SU-DHL-6 (cell line): ENCODE measurements around the gene EFNB2.

Experiments
- H2AFZ ChIP-seq: fragments of 200-600 bp; sonication (generic); 2 replicates; pipeline ENCODE4 v1.6.1; 2014; ENCODE audit warnings: low read depth, mild to moderate bottlenecking, moderate library complexity, mixed read lengths, antibody characterized with exemption, low read length; ENCODE audit not compliant: severe bottlenecking
- H3F3A ChIP-seq: fragments of 200-600 bp; shearing (Covaris generic); 2 replicates; pipeline ENCODE4 v1.6.0; 2016; ENCODE audit warnings: antibody characterized with exemption, mild to moderate bottlenecking; ENCODE audit not compliant: insufficient read depth
- H3K27ac ChIP-seq: fragments of 200-600 bp; sonication (generic); 2 replicates; pipeline ENCODE4 v1.5.1; 2016; ENCODE audit warnings: low read depth, mild to moderate bottlenecking, low read length, moderate library complexity, mixed read lengths
- H3K27me3 ChIP-seq: fragments of 200-600 bp; sonication (generic), shearing (Covaris generic); 2 replicates; pipeline ENCODE4 v1.6.0; 2014; ENCODE audit warnings: mild to moderate bottlenecking, low read length
- H3K36me3 ChIP-seq: fragments of 200-600 bp; sonication (generic); 2 replicates; pipeline ENCODE4 v1.6.1; 2014; ENCODE audit warnings: mild to moderate bottlenecking, low read length, mixed read lengths
- H3K4me2 ChIP-seq: fragments of 300-600, 200-600 bp; shearing (Covaris generic), sonication (generic); 2 replicates; pipeline ENCODE4 v1.6.0; 2014; ENCODE audit warnings: low read length, low read depth, mild to moderate bottlenecking; ENCODE audit not compliant: poor library complexity, severe bottlenecking
- H3K4me3 ChIP-seq: fragments of 200-600 bp; sonication (generic); 2 replicates; pipeline ENCODE4 v1.5.1; 2014; ENCODE audit warnings: antibody characterized with exemption, low read length, mild to moderate bottlenecking, mixed read lengths; ENCODE audit not compliant: insufficient read depth, poor library complexity, severe bottlenecking
- H3K79me2 ChIP-seq: fragments of 200-600 bp; sonication (generic); 2 replicates; pipeline ENCODE4 v1.6.1; 2014; ENCODE audit warnings: mild to moderate bottlenecking, low read length, moderate library complexity; ENCODE audit not compliant: insufficient read depth
- H3K9ac ChIP-seq: fragments of 200-600 bp; sonication (generic); 2 replicates; pipeline ENCODE4 v1.7.0; 2014; ENCODE audit warnings: mild to moderate bottlenecking, low read length
- H3K9me2 ChIP-seq: fragments of 200-600 bp; sonication (generic); replicated peaks from 2 replicates; pipeline ENCODE4 v1.6.1; 2014; ENCODE audit warnings: low read length; ENCODE audit not compliant: insufficient read depth
- H3K9me3 ChIP-seq: fragments of 200-600 bp; sonication (generic); 2 replicates; pipeline ENCODE4 v1.6.1; 2014; ENCODE audit warnings: low read length, mixed read lengths; ENCODE audit not compliant: insufficient read depth
- H4K20me1 ChIP-seq: fragments of 200-600 bp; sonication (generic); 2 replicates; pipeline ENCODE4 v1.6.1; 2014; ENCODE audit warnings: low read depth, mild to moderate bottlenecking, antibody characterized with exemption, low read length, moderate library complexity, mixed read lengths
- CTCF ChIP-seq: fragments of 200-600 bp; sonication (generic); IDR thresholded peaks from one replicate; pipeline ENCODE4 v1.5.1; 2017; ENCODE audit warnings: antibody characterized with exemption, mild to moderate bottlenecking, low read length, moderate library complexity; ENCODE audit not compliant: insufficient read depth, poor library complexity, severe bottlenecking
- EZH2phosphoT487 ChIP-seq: fragments of 200-600 bp; sonication (generic), shearing (Covaris generic); conservative IDR thresholded peaks from 2 replicates; pipeline ENCODE4 v1.6.1; 2018; ENCODE audit warnings: mild to moderate bottlenecking, antibody characterized with exemption, low read length, moderate library complexity, mixed read lengths

EFNB2 gene

GRCh38 chr13:106484537-106485193, 50.8 kb downstream of the EFNB2 start:
- no peak overlapping the region for H2AFZ ChIP-seq
- H3K9me3 ChIP-seq = no peaks in the 10 kb centered on the region

GRCh38 chr13:106484084-106484483, 51.4 kb downstream of the EFNB2 start:
- Histone ChIP-seq H3K79me2 (no peaks in the 10 kb centered on the region), H3K27me3 (no peaks in the 10 kb centered on the region), H2AFZ (no peak overlapping the region), H4K20me1 (no peaks in the 10 kb centered on the region), H3K27ac (no peak overlapping the region), H3F3A (no peaks in the 10 kb centered on the region), H3K36me3 (no peaks in the 10 kb centered on the region), H3K9me2 (no peaks in the 10 kb centered on the region), H3K9me3 (no peaks in the 10 kb centered on the region), H3K9ac (no peak overlapping the region), H3K4me2 (no peak overlapping the region), H3K4me3 (no peak overlapping the region)
- TF ChIP-seq EZH2phosphoT487 (no peak), CTCF (no peak)

More at GRCh38 chr13:106484537-106485193, 50.8 kb downstream of the EFNB2 start:
- Histone ChIP-seq H3K79me2 (no peaks in the 10 kb centered on the region), H3K27me3 (no peaks in the 10 kb centered on the region), H3F3A (no peaks in the 10 kb centered on the region), H4K20me1 (no peaks in the 10 kb centered on the region), H3K9me2 (no peaks in the 10 kb centered on the region), H3K36me3 (no peaks in the 10 kb centered on the region), H3K27ac (no peak overlapping the region), H3K4me2 (no peak overlapping the region), H3K9ac (no peak overlapping the region), H3K4me3 (no peak overlapping the region)
- TF ChIP-seq CTCF = no peak
- TF ChIP-seq EZH2phosphoT487 = no peak

- Histone ChIP-seq H3F3A (no peaks in the 10 kb centered on the region), H3K27ac (no peak overlapping the region), H3K9me2 (no peaks in the 10 kb centered on the region), H4K20me1 (no peaks in the 10 kb centered on the region), H2AFZ (no peak overlapping the region), H3K9ac (no peak overlapping the region), H3K4me2 (no peak overlapping the region), H3K79me2 (no peaks in the 10 kb centered on the region), H3K36me3 (no peaks in the 10 kb centered on the region), H3K4me3 (no peak overlapping the region), H3K9me3 (no peaks in the 10 kb centered on the region), H3K27me3 (no peaks in the 10 kb centered on the region)
- no peak for TF ChIP-seq EZH2phosphoT487
- TF ChIP-seq CTCF = no peak
Measured at GRCh38 chr13:106481919-106482318, 53.5 kb downstream of the EFNB2 start.
